SU-DHL-6 (cell line): ENCODE measurements around the gene EFHD1.

Experiments used
- H2AFZ ChIP-seq: fragments of 200-600 bp; sonication (generic); 2 replicates; pipeline ENCODE4 v1.6.1; 2014; ENCODE audit warnings: low read depth, mild to moderate bottlenecking, moderate library complexity, mixed read lengths, antibody characterized with exemption, low read length; ENCODE audit not compliant: severe bottlenecking
- H3F3A ChIP-seq: fragments of 200-600 bp; shearing (Covaris generic); 2 replicates; pipeline ENCODE4 v1.6.0; 2016; ENCODE audit warnings: antibody characterized with exemption, mild to moderate bottlenecking; ENCODE audit not compliant: insufficient read depth
- H3K27ac ChIP-seq: fragments of 200-600 bp; sonication (generic); 2 replicates; pipeline ENCODE4 v1.5.1; 2016; ENCODE audit warnings: low read depth, mild to moderate bottlenecking, low read length, moderate library complexity, mixed read lengths
- H3K27me3 ChIP-seq: fragments of 200-600 bp; sonication (generic), shearing (Covaris generic); 2 replicates; pipeline ENCODE4 v1.6.0; 2014; ENCODE audit warnings: mild to moderate bottlenecking, low read length
- H3K36me3 ChIP-seq: fragments of 200-600 bp; sonication (generic); 2 replicates; pipeline ENCODE4 v1.6.1; 2014; ENCODE audit warnings: mild to moderate bottlenecking, low read length, mixed read lengths
- H3K4me2 ChIP-seq: fragments of 300-600, 200-600 bp; shearing (Covaris generic), sonication (generic); 2 replicates; pipeline ENCODE4 v1.6.0; 2014; ENCODE audit warnings: low read length, low read depth, mild to moderate bottlenecking; ENCODE audit not compliant: poor library complexity, severe bottlenecking
- H3K4me3 ChIP-seq: fragments of 200-600 bp; sonication (generic); 2 replicates; pipeline ENCODE4 v1.5.1; 2014; ENCODE audit warnings: antibody characterized with exemption, low read length, mild to moderate bottlenecking, mixed read lengths; ENCODE audit not compliant: insufficient read depth, poor library complexity, severe bottlenecking
- H3K79me2 ChIP-seq: fragments of 200-600 bp; sonication (generic); 2 replicates; pipeline ENCODE4 v1.6.1; 2014; ENCODE audit warnings: mild to moderate bottlenecking, low read length, moderate library complexity; ENCODE audit not compliant: insufficient read depth
- H3K9ac ChIP-seq: fragments of 200-600 bp; sonication (generic); 2 replicates; pipeline ENCODE4 v1.7.0; 2014; ENCODE audit warnings: mild to moderate bottlenecking, low read length
- H3K9me2 ChIP-seq: fragments of 200-600 bp; sonication (generic); replicated peaks from 2 replicates; pipeline ENCODE4 v1.6.1; 2014; ENCODE audit warnings: low read length; ENCODE audit not compliant: insufficient read depth
- H3K9me3 ChIP-seq: fragments of 200-600 bp; sonication (generic); 2 replicates; pipeline ENCODE4 v1.6.1; 2014; ENCODE audit warnings: low read length, mixed read lengths; ENCODE audit not compliant: insufficient read depth
- H4K20me1 ChIP-seq: fragments of 200-600 bp; sonication (generic); 2 replicates; pipeline ENCODE4 v1.6.1; 2014; ENCODE audit warnings: low read depth, mild to moderate bottlenecking, antibody characterized with exemption, low read length, moderate library complexity, mixed read lengths
- EZH2phosphoT487 ChIP-seq: fragments of 200-600 bp; sonication (generic), shearing (Covaris generic); conservative IDR thresholded peaks from 2 replicates; pipeline ENCODE4 v1.6.1; 2018; ENCODE audit warnings: mild to moderate bottlenecking, antibody characterized with exemption, low read length, moderate library complexity, mixed read lengths
- TF ChIP-seq, protein P1 (sequence below): fragments of 200-600 bp; sonication (generic); IDR thresholded peaks from one replicate; pipeline ENCODE4 v1.5.1; 2017; ENCODE audit warnings: antibody characterized with exemption, mild to moderate bottlenecking, low read length, moderate library complexity; ENCODE audit not compliant: insufficient read depth, poor library complexity, severe bottlenecking

EFHD1 gene

DNA sequence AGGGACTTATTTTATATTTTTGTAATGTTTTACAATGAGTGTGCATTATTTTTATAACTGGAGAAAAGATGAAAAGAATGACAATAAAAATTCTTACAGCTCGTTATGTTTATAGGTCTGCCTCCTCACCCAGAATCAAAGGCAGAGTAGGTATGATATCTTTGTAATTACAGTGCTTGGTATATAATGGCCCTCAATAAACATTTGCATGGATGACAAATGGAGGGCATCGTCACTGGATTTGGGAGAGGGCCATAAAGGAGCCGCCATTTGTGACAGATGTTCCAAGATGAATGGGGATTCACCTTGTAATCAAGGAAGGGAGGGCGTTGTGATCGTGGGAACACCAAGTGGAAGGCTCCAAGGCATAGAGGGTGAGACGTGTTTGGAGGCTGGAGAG is 41.1 kb downstream of the EFHD1 start:
- H3K9me2 ChIP-seq, result no peaks in the 10 kb centered on the region
- no peak overlapping the region for H2AFZ ChIP-seq

DNA sequence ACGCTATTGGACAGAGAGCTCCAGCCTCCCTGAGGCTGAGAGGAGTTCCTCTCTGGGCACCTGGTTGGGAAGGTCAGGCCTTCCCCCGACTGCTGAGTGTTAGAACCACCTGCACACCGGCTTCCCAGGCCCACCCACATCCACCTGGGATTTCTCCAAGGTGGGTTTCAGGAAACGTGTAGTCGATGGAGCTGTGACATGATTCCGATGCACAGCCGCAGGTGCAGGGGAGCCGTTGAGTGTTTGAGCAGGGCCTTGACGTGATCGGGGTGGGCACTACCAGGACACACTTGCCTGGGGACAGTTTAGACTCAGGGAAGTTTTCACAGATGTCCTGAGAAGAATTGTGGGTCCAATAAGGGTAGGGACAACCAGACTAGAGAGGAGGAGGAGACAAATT is 42.0 kb downstream of the EFHD1 start:
- Histone ChIP-seq H3K27ac (no peak overlapping the region), H3K36me3 (no peaks in the 10 kb centered on the region), H3K9me3 (no peaks in the 10 kb centered on the region), H3K79me2 (no peaks in the 10 kb centered on the region), H3K4me3 (no peak overlapping the region), H3F3A (no peaks in the 10 kb centered on the region), H2AFZ (no peak overlapping the region), H3K9ac (no peak overlapping the region), H3K27me3 (no peaks in the 10 kb centered on the region), H3K9me2 (no peaks in the 10 kb centered on the region), H4K20me1 (no peaks in the 10 kb centered on the region), H3K4me2 (no peak overlapping the region)
- TF ChIP-seq EZH2phosphoT487, result no peak
- TF ChIP-seq, protein P1, sequence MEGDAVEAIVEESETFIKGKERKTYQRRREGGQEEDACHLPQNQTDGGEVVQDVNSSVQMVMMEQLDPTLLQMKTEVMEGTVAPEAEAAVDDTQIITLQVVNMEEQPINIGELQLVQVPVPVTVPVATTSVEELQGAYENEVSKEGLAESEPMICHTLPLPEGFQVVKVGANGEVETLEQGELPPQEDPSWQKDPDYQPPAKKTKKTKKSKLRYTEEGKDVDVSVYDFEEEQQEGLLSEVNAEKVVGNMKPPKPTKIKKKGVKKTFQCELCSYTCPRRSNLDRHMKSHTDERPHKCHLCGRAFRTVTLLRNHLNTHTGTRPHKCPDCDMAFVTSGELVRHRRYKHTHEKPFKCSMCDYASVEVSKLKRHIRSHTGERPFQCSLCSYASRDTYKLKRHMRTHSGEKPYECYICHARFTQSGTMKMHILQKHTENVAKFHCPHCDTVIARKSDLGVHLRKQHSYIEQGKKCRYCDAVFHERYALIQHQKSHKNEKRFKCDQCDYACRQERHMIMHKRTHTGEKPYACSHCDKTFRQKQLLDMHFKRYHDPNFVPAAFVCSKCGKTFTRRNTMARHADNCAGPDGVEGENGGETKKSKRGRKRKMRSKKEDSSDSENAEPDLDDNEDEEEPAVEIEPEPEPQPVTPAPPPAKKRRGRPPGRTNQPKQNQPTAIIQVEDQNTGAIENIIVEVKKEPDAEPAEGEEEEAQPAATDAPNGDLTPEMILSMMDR, result no peak

More for the DNA sequence above, 41.1 kb downstream of the EFHD1 start:
- Histone ChIP-seq H3K9me3 (no peaks in the 10 kb centered on the region), H4K20me1 (no peaks in the 10 kb centered on the region), H3K36me3 (no peaks in the 10 kb centered on the region), H3K27ac (no peak overlapping the region), H3K79me2 (no peaks in the 10 kb centered on the region), H3K27me3 (no peaks in the 10 kb centered on the region), H3F3A (no peaks in the 10 kb centered on the region), H3K9ac (no peak overlapping the region), H3K4me2 (no peak overlapping the region), H3K4me3 (no peak overlapping the region)
- TF ChIP-seq, protein P1, result no peak
- TF ChIP-seq EZH2phosphoT487, result no peak

DNA sequence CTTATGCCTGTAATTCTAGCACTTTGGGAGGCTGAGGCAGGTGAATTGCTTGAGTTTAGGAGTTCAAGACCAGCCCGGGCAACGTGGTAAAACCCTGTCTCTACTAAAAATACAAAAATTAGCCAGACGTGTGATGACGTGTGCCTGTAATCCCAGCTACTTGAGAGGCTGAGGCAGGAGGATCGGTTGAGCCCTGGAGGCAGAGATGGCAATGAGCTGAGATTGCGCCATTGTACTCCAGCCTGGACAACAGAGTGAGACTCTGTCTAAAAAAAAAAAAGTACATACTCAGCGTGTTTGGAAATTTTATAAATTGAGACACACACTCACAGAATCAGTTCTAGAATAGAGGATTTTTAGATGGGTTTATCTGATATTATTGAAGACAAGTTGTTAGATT is 46.6 kb downstream of the EFHD1 start:
- Histone ChIP-seq H3K9me2 (no peaks in the 10 kb centered on the region), H3K27ac (no peak overlapping the region), H3K27me3 (no peaks in the 10 kb centered on the region), H3K4me2 (no peak overlapping the region), H2AFZ (no peak overlapping the region), H3F3A (no peaks in the 10 kb centered on the region), H3K36me3 (no peaks in the 10 kb centered on the region), H3K79me2 (no peaks in the 10 kb centered on the region), H3K4me3 (no peak overlapping the region), H3K9me3 (no peaks in the 10 kb centered on the region), H3K9ac (no peak overlapping the region), H4K20me1 (no peaks in the 10 kb centered on the region)
- TF ChIP-seq EZH2phosphoT487, result no peak
- TF ChIP-seq, protein P1, result no peak
